K562 (cell line): Measurements from ENCODE around the gene BBLN. TPM values are rescaled to one million over a fixed set of nuclear protein-coding genes. Genes with fewer than 3 reads are reported as not detected.

Source experiments
- EP400 ChIP-seq: fragments of 450-650 bp; IDR thresholded peaks from 2 replicates; pipeline ENCODE4 v1.6.1; 2017; ENCODE audit warnings: antibody characterized with exemption, mild to moderate bottlenecking, moderate library complexity
- FOSL1 ChIP-seq: fragments of 200-800 bp; sonication (Bioruptor generic); conservative IDR thresholded peaks from 2 replicates; pipeline ENCODE4 v1.6.1; 2016; ENCODE audit warnings: missing genetic modification characterization, missing compliant biosample characterization
- GATAD2A ChIP-seq: fragments of 450-650 bp; IDR thresholded peaks from 2 replicates; pipeline ENCODE4 v1.6.1; 2017
- MBD2 ChIP-seq: sonication (generic); IDR thresholded peaks from 2 replicates; pipeline ENCODE4 v1.6.1; 2016; ENCODE audit warnings: low read depth, borderline replicate concordance
- MXI1 ChIP-seq: IDR thresholded peaks from 2 replicates; pipeline ENCODE4 v1.6.1; 2011; ENCODE audit warnings: low read depth, mild to moderate bottlenecking, improper control_type of control experiment, low read length
- NFRKB ChIP-seq: fragments of 450-650 bp; IDR thresholded peaks from 2 replicates; pipeline ENCODE4 v1.6.1; 2016; ENCODE audit warnings: low read depth
- PCBP1 ChIP-seq: fragments of 200-400 bp; formaldehyde crosslinking; IDR thresholded peaks from 2 replicates; pipeline ENCODE4 v1.6.1; 2018; ENCODE audit warnings: mild to moderate bottlenecking, low read depth, low read length; ENCODE audit not compliant: poor library complexity, severe bottlenecking
- RBM17 ChIP-seq: fragments of 200-400 bp; formaldehyde crosslinking; IDR thresholded peaks from 2 replicates; pipeline ENCODE4 v1.6.1; 2017; ENCODE audit warnings: low read depth, mild to moderate bottlenecking, low read length, borderline replicate concordance
- SMARCB1 ChIP-seq: IDR thresholded peaks from 2 replicates; pipeline ENCODE4 v1.6.1; 2011; ENCODE audit warnings: improper control_type of control experiment, low read depth; ENCODE audit not compliant: insufficient read length
- SRSF7 ChIP-seq: fragments of 200-400 bp; formaldehyde crosslinking; optimal IDR thresholded peaks from 2 replicates; pipeline ENCODE3; 2017; ENCODE audit warnings: mild to moderate bottlenecking, low read depth, low read length
- TEAD4 ChIP-seq, 2 experiments: sonication (generic) in 1 of 2; formaldehyde crosslinking in 1 of 2; IDR thresholded peaks; 2 replicates each; pipeline versions ENCODE4 v1.6.1 to v1.8.0; 2012 to 2022; ENCODE audit warnings: borderline replicate concordance in 1 of 2, inconsistent platforms in 1 of 2, low read length in 1 of 2, mild to moderate bottlenecking in 1 of 2, missing genetic modification reagents in 1 of 2
- ZBTB1 ChIP-seq: sonication (generic); formaldehyde crosslinking; IDR thresholded peaks from 2 replicates; pipeline ENCODE4 v1.8.1; 2023; ENCODE audit warnings: missing genetic modification reagents, low read depth, mild to moderate bottlenecking, borderline replicate concordance
- ZC3H8 ChIP-seq: fragments of 450-650 bp; IDR thresholded peaks from 2 replicates; pipeline ENCODE4 v1.6.1; 2017
- polyA plus RNA-seq, 8 experiments: library from polyadenylated mRNA; depleted of rRNA in 4 of 8; stranded (reverse) in 5 of 8; unstranded in 3 of 8; fragments of >200 nt; fragmentation: Nextera tagmentation in 2 of 8; fragmentation: Illumina TruSeq in 1 of 8; extraction: Ambion mirVana in 2 of 8; extraction: Trizol in 1 of 8; gene quantifications; 2 replicates each; pipeline versions ENCODE4 v1.2.1 to v1.2.3, GENCODE V29; 2011 to 2014; ENCODE audit warnings: inconsistent platforms in 1 of 8, missing spikeins in 1 of 8
- total RNA-seq, 7 experiments: library from RNA; depleted of rRNA in 6 of 7; stranded (reverse); fragments of >200 nt in 6 of 7; fragmentation: Illumina TruSeq in 2 of 7; extraction: Trizol in 2 of 7; gene quantifications; 2 replicates each; pipeline versions ENCODE4 v1.2.1 to v1.2.3, GENCODE V29; 2011 to 2021; ENCODE audit warnings: low replicate concordance in 1 of 7
- TF ChIP-seq, protein P1 (sequence below): sonication (generic); formaldehyde crosslinking; IDR thresholded peaks from 2 replicates; pipeline ENCODE4 v1.8.0; 2022; ENCODE audit warnings: mild to moderate bottlenecking, missing genetic modification reagents
- TF ChIP-seq, protein P2 (sequence below): fragments of 250-450 bp; sonication (Bioruptor Pico); IDR thresholded peaks from 2 replicates; pipeline ENCODE4 v1.8.0; 2022; ENCODE audit warnings: moderate library complexity, mild to moderate bottlenecking, inconsistent platforms
- TF ChIP-seq, protein P3 (sequence below): fragments of 450-650 bp; IDR thresholded peaks from 2 replicates; pipeline ENCODE4 v1.6.1; 2016; ENCODE audit warnings: antibody characterized with exemption
- TF ChIP-seq, protein P4 (sequence below): fragments of 450-650 bp; IDR thresholded peaks from 2 replicates; pipeline ENCODE4 v1.6.1; 2017; ENCODE audit warnings: mild to moderate bottlenecking, moderate library complexity
- TF ChIP-seq, protein P5 (sequence below): fragments of 450-650 bp; formaldehyde crosslinking; IDR thresholded peaks from 2 replicates; pipeline ENCODE4 v1.4.0; 2020; ENCODE audit warnings: mild to moderate bottlenecking, mixed read lengths

BBLN gene
- total and polyA plus RNA-seq, 9 of the 15 experiments (the other 6 are each of a cell fraction or from before 2014, with no cell fraction given), result 4.2 to 331 (median 87.1) TPM

DNA sequence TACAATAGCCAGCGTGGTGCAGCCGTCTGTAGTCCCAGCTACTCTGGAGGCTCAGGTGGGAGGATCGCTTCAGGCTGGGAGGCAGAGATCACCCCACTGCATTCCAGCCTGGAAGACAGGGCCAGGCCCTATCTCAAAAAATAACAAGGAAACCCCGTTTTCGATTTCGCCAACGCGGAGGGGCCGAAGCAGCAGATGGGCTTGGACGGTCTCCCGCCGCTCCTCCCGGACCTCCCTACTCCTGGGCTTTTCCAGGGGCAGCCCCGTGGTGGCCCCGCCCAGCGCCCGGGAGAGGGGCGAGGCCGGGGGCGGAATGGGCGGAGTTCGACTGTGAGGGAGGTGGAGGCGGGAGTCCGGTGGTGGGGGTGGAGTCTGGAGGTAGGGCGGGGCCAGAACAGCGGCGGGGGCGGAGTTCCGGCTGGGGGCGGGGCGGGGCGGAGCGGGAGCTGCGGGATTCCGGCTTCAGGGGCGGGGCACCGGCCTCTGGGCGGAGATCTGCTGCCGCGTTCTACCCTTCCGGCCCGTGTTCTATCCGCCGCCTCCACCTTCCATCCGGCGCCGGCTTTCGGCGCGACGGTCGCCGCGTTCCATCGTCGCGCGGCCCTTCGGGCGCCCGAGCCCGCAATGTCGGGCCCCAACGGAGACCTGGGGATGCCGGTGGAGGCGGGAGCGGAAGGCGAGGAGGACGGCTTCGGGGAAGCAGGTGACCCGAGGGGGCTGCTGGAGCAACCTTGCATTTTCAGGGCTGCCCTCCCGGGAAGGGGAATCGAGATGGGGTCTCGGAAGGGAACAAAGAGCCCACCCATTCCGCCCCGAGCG lies at the start of gene BBLN (continued):
- TF ChIP-seq SMARCB1, result no peak
- TF ChIP-seq, protein P1, sequence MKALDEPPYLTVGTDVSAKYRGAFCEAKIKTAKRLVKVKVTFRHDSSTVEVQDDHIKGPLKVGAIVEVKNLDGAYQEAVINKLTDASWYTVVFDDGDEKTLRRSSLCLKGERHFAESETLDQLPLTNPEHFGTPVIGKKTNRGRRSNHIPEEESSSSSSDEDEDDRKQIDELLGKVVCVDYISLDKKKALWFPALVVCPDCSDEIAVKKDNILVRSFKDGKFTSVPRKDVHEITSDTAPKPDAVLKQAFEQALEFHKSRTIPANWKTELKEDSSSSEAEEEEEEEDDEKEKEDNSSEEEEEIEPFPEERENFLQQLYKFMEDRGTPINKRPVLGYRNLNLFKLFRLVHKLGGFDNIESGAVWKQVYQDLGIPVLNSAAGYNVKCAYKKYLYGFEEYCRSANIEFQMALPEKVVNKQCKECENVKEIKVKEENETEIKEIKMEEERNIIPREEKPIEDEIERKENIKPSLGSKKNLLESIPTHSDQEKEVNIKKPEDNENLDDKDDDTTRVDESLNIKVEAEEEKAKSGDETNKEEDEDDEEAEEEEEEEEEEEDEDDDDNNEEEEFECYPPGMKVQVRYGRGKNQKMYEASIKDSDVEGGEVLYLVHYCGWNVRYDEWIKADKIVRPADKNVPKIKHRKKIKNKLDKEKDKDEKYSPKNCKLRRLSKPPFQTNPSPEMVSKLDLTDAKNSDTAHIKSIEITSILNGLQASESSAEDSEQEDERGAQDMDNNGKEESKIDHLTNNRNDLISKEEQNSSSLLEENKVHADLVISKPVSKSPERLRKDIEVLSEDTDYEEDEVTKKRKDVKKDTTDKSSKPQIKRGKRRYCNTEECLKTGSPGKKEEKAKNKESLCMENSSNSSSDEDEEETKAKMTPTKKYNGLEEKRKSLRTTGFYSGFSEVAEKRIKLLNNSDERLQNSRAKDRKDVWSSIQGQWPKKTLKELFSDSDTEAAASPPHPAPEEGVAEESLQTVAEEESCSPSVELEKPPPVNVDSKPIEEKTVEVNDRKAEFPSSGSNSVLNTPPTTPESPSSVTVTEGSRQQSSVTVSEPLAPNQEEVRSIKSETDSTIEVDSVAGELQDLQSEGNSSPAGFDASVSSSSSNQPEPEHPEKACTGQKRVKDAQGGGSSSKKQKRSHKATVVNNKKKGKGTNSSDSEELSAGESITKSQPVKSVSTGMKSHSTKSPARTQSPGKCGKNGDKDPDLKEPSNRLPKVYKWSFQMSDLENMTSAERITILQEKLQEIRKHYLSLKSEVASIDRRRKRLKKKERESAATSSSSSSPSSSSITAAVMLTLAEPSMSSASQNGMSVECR (CRISPR knock-in tag), result no peak
- TF ChIP-seq, protein P2, sequence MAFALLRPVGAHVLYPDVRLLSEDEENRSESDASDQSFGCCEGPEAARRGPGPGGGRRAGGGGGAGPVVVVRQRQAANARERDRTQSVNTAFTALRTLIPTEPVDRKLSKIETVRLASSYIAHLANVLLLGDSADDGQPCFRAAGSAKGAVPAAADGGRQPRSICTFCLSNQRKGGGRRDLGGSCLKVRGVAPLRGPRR, result peak; percentile 74
- TF ChIP-seq ZC3H8, result peak; percentile 82; the same call in 1 of the 2 replicates
- TF ChIP-seq, protein P3, sequence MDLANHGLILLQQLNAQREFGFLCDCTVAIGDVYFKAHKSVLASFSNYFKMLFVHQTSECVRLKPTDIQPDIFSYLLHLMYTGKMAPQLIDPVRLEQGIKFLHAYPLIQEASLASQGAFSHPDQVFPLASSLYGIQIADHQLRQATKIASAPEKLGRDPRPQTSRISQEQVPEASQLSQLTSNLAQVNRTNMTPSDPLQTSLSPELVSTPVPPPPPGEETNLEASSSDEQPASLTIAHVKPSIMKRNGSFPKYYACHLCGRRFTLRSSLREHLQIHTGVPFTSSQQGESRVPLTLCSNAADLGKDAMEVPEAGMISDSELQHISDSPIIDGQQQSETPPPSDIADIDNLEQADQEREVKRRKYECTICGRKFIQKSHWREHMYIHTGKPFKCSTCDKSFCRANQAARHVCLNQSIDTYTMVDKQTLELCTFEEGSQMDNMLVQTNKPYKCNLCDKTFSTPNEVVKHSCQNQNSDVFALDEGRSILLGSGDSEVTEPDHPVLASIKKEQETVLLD, result peak; percentile 81; the same call in 1 of the 2 replicates
- no peak for TF ChIP-seq NFRKB
- TF ChIP-seq PCBP1, result peak; percentile 86
- TF ChIP-seq GATAD2A, result no peak
- TF ChIP-seq MXI1, result peak; percentile 47; the same call in 1 of the 2 replicates
- no peak for TF ChIP-seq RBM17
- TF ChIP-seq ZBTB1, result no peak
- no peak for TF ChIP-seq MBD2
- TF ChIP-seq EP400, result no peak
- TF ChIP-seq TEAD4 (IDR thresholded peaks at IDR 0.05; ENCODE audit: low read length), result peak; percentile 83
- TF ChIP-seq TEAD4 (CRISPR knock-in tag; IDR thresholded peaks at IDR 0.05; ENCODE audit: borderline replicate concordance), result no peak
- TF ChIP-seq, protein P4, sequence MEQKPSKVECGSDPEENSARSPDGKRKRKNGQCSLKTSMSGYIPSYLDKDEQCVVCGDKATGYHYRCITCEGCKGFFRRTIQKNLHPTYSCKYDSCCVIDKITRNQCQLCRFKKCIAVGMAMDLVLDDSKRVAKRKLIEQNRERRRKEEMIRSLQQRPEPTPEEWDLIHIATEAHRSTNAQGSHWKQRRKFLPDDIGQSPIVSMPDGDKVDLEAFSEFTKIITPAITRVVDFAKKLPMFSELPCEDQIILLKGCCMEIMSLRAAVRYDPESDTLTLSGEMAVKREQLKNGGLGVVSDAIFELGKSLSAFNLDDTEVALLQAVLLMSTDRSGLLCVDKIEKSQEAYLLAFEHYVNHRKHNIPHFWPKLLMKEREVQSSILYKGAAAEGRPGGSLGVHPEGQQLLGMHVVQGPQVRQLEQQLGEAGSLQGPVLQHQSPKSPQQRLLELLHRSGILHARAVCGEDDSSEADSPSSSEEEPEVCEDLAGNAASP, result no peak
- TF ChIP-seq FOSL1 (tag), result no peak
- TF ChIP-seq, protein P5, sequence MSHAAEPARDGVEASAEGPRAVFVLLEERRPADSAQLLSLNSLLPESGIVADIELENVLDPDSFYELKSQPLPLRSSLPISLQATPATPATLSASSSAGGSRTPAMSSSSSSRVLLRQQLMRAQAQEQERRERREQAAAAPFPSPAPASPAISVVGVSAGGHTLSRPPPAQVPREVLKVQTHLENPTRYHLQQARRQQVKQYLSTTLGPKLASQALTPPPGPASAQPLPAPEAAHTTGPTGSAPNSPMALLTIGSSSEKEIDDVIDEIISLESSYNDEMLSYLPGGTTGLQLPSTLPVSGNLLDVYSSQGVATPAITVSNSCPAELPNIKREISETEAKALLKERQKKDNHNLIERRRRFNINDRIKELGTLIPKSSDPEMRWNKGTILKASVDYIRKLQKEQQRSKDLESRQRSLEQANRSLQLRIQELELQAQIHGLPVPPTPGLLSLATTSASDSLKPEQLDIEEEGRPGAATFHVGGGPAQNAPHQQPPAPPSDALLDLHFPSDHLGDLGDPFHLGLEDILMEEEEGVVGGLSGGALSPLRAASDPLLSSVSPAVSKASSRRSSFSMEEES (CRISPR knock-in tag), result no peak
- no peak for TF ChIP-seq SRSF7
